Left lobe of liver (tissue), 2 donors: ENCODE data around the gene C1orf210. TPM values are rescaled to one million over a fixed set of nuclear protein-coding genes. Genes with fewer than 3 reads are reported as not detected.

Experiments
- ATAC-seq: fragments of 200-7000 bp; cut with Tn5 transposase; one replicate; pipeline ENCODE4 v1.9.1; 2020; ENCODE audit warnings: mild to moderate bottlenecking, moderate library complexity
- DNase-seq: peaks from one replicate; pipeline ENCODE4 v3.0.0-alpha.2; 2020; ENCODE audit warnings: low spot score
- total RNA-seq: library from RNA; stranded (reverse); gene quantifications from one replicate; pipeline ENCODE4 v1.2.1, GENCODE V29; 2021
- donor health status: DM: no; HTN: no; CAD: no; lungs with moderate emphysema.
- donor health status: DM: no; HTN: yes; CAD: no.

Gene C1orf210
- total RNA-seq, 1 donor from 2014 or later = 2.6 TPM

DNA sequence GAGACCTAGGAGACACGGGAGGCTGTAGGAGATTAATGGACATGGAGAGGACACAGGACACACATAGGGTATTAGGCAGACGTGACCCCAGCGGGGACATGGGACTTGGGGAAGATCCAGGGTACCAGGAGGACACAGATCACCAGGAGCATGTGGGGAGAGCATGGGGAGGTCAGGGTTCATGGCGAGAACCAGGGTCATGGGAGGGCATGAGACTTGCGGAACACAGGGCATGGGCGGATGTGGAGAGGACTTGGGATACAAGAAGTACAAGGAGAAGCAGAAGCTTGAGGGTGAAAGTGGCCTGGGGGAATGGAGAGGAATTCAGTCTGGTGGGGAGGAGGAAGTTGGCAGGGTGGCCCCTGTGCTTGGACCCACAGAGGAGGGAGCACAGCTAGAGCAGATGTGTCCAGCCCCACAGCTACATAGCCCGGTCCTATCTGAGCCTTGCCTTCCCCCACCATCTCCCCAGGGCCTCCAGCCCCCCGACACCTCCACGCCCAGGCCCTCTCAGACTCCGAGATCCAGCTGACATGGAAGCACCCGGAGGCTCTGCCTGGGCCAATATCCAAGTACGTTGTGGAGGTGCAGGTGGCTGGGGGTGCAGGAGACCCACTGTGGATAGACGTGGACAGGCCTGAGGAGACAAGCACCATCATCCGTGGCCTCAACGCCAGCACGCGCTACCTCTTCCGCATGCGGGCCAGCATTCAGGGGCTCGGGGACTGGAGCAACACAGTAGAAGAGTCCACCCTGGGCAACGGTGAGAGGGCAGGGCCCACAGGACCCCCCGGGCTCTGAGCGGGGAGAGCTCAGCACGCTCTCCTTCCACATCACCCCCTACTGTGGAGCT, 27.5 kb upstream of the C1orf210 start:
- DNase-seq (peak; percentile 93), ATAC-seq (peak; percentile 84)

DNA sequence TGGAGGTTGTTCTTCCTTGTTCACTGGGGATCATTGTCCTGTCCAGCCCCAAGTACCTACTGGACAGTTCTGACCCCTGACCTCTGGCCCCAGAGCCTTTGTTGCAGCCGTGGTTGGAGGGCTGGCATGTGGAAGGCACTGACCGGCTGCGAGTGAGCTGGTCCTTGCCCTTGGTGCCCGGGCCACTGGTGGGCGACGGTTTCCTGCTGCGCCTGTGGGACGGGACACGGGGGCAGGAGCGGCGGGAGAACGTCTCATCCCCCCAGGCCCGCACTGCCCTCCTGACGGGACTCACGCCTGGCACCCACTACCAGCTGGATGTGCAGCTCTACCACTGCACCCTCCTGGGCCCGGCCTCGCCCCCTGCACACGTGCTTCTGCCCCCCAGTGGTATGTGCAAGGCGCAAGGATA, 26.8 kb upstream of the C1orf210 start:
- ATAC-seq = peak; percentile 61
- DNase-seq = peak; percentile 62

DNA sequence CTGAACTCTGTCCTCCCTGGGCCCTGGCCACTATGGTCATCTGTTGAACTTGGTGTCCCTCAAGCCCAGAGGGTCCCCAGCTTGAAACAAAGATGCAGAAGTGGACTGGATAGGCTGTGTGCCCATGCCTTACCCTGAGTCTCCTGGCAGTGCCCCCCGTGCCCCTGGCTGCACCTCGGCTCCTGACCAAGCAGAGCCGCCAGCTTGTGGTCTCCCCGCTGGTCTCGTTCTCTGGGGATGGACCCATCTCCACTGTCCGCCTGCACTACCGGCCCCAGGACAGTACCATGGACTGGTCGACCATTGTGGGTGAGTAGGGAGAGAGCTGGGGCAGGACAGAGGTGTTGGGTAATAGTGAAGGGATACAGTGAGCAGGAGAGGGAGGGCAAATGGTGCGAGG, 26.1 kb upstream of the C1orf210 start:
- ATAC-seq (no peak), DNase-seq (no peak)

DNA sequence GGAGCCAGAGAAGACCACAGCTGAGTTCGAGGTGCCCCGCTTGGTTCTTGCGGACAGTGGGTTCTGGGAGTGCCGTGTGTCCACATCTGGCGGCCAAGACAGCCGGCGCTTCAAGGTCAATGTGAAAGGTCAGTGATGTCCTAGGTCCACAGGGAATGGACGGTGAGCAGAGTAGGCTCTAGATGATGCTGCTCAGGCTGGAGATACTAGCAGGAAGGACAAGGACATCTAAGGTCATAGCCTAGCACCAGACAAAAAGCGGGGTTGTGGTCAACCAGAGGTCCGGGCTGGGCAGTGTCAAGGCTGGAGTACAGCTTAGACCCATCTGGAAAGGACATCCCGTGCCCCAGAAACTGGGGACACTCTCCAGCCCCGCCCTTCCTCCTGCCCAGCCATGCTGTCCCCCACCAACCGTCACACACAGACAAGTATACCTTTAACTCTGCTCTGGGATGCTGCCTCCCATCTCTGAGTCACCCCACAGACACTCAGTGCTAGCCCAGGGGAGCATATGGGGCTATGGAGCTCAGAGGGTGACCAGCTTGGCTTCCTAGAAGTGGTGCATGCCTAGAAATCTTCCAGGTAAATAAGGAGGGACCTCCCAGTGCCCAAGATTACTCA, 24.1 kb upstream of the C1orf210 start:
- DNase-seq = no peak
- no peak for ATAC-seq

DNA sequence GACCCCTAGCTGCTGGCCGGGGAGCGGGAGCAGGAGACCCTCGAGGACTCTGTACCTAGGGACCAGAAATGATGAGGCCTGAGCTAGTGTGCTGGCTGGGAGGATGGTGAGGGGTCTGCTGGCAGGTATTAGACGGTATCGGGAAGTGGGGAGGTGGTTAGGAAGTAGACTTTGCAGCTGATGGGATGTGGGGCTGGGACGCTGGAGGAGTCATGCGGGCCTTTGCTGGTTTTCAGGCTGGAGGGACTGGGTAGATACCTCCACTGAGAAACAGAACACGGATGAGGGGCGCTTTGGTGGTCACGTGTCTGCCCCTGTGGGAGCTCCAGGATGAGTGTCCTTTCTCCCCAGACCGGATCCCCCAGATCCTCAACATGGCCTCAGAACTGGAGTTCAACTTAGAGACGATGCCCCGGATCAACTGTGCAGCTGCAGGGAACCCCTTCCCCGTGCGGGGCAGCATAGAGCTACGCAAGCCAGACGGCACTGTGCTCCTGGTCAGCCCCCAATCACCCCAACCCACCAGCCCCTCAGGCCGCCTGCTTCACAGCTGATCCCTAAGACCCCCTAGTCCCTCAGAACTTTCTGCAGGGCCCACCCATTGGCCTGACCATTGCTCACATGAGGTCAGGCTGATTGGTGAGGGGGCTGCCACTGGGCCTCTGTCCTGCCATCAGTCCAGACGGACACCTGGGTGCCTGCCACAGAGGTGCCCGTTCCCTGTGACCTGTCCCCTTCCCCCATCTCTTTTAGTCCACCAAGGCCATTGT, 23.4 kb upstream of the C1orf210 start:
- ATAC-seq (no peak), DNase-seq (no peak)

DNA sequence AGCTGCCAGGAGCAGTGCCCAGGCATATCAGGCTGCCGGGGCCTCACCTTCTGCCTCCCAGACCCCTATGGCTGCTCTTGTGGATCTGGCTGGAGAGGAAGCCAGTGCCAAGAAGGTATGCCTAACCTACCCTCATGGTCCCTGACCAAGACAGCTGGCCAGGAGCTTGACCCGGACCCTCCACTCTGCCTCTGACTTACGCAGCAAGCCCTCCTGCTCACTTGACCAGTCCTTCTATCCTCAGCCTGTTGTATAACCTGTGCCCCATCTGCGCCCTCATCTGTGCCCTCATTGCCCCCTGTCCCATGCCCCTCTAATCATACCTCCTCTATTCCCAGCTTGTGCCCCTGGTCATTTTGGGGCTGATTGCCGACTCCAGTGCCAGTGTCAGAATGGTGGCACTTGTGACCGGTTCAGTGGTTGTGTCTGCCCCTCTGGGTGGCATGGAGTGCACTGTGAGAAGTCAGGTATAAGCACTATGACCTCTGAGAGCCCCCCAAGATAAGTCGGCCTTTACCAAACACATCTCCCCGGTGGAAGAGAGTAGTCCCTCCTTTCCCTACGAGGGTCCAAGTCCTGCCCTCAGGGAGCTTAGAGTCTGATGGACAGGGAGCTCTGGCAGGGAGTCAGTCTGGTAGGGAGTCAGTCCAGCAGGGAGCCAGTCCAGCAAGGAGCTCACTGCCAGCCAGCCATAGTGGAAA, 22.2 kb upstream of the C1orf210 start:
- no peak for DNase-seq
- ATAC-seq = no peak

DNA sequence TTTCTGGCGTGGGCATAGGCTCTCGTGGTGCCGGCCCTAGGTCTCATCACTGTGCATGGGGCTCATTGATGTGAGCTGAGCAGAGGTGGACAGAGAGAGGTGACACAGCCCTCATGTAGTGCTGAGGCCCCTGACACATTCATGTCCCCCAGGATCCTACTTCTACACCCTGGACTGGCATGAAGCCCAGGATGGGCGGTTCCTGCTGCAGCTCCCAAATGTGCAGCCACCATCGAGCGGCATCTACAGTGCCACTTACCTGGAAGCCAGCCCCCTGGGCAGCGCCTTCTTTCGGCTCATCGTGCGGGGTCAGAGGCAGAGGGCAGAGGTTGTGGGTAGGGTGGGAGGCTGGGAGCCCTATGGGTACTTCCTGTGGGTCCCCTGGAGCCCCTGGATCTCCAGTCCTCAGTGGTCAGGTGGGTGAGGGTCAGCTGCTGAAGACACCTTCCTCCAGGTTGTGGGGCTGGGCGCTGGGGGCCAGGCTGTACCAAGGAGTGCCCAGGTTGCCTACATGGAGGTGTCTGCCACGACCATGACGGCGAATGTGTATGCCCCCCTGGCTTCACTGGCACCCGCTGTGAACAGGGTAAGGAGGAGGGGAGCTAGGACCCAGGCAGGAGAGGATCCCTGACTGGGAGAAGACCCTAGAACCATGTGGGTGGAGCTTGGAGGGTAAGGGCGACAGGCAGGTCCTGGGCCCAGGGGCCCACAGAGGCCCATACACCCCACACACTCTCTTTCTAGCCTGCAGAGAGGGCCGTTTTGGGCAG, 21.5 kb upstream of the C1orf210 start:
- no peak for DNase-seq
- peak; percentile 16 for ATAC-seq

DNA sequence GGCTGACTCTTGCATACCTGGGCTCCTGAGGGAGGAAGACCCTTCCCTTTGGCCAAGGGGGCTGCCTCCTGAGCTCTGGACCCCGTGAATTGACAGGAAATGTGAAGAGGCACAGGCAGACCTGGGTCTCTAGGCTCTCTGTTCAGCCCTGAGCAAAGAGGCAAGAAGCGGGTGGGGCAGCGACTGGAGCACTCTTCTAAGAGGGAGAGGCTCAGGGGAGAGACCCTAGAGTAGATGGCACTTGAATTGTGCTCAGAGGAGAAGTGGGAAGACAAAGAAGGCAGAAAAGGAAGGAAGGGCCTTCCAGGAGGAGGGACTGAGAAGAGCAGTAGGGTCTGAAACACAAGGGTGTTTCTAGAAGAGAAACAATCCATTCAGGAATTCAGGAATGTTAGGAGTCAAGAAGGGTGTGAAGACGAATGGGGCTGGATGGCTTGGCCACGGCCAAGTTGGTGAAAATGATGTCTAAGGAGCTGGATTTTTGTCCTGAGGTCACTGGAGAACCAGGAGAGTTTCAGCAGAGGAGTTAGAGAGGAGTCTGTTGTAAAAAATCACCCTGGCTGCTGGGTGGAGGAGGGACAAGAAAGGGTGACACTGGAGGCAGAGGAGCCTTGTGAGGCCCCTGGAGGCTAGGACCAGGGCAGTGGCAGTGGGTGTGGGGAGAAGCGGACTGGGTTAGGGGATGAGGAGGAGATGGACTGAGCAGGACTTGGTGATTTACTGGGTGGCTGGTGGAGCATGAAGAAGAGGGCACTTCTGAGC, 20.7 kb upstream of the C1orf210 start:
- DNase-seq (no peak), ATAC-seq (no peak)

DNA sequence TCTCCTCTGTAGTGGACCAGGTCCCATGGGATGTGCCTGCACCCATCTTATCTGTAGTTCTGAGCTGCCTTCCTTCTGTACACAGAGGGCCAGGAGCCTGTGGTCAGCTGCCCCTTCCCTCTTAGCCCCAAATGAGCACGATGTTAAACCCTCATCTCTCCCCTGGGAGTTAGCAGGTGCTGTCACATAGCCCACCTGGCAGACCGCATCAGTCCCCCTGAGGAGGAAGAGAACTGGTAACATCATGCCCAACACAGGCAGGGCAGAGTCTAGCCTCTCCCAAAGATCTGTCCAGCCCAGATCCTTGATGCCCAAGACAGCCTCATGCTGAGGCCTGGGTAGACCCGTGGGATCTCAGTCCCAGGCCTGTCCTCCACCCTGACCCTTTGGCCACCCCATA, 20.1 kb upstream of the C1orf210 start:
- ATAC-seq (no peak), DNase-seq (no peak)

DNA sequence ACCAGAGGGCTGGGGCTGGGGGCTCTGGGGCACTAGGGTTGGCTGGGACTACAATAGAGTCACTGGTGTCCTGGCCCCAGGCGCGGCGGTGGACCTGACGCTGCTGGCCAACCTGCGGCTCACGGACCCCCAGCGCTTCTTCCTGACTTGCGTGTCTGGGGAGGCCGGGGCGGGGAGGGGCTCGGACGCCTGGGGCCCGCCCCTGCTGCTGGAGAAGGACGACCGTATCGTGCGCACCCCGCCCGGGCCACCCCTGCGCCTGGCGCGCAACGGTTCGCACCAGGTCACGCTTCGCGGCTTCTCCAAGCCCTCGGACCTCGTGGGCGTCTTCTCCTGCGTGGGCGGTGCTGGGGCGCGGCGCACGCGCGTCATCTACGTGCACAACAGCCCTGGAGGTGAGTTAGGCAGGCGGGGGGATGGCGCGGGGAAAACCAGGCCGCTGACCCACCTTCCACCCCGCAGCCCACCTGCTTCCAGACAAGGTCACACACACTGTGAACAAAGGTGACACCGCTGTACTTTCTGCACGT, 19.5 kb upstream of the C1orf210 start:
- ATAC-seq = no peak
- no peak for DNase-seq

DNA sequence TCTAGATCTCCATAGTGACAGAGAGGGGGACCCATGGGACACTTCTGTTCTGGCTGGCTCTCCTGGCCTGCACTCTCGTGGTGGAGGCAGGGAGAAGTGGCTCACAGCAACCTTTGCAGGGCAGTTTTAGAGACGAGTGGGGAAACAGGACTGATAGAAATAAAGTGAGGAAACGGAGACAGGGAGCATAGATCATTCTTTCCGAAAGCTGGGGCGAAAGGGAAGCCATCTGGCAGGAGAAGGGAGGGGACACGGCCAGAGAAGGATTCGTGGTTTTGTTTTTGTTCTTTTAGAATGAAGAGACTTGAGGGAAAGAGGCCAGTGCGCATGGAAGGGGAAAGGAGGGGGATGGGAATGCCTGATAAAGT, 18.9 kb upstream of the C1orf210 start:
- no peak for DNase-seq
- peak; percentile 44 for ATAC-seq

DNA sequence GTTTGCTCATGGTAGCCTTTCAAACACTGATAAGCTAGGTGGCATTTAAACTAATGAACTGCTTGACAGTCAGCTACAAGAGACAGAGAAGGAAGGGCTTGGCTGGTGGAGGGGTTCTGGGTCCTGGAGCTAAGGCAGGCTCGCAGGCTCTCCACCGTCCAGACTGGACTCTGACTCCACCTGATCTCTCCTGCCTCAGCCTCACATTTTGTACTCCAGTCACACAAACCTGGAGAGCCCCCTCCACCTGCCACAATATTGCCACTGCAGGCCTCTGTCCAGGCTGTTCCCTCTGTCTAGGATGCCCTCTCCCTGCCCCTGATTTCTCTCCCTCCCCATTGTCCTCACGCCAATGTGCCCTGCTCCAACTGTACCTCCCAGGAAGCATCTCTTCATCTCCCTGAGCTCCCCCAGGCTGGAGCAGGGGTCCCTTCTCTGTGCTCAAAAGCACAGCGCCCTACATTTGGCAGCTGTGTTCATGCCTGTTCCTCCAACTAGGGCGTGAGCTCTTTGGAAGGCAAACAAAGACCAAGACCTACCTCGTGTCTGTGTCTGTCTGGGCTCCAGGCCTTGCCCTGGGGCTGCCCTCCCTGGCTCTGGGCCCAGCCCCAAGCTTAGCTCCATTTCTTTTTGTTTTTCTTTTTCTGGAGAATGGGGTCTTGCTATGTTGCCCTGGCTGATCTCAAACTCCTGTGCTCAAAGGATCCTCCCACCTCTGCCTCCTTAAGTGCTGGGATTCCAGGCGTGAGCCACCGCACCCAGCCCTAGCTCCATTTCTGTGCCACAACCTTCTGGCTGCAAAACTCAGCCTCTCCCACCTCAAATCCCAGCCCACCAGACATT, 18.3 kb upstream of the C1orf210 start:
- ATAC-seq = peak; percentile 88
- peak; percentile 64 for DNase-seq

DNA sequence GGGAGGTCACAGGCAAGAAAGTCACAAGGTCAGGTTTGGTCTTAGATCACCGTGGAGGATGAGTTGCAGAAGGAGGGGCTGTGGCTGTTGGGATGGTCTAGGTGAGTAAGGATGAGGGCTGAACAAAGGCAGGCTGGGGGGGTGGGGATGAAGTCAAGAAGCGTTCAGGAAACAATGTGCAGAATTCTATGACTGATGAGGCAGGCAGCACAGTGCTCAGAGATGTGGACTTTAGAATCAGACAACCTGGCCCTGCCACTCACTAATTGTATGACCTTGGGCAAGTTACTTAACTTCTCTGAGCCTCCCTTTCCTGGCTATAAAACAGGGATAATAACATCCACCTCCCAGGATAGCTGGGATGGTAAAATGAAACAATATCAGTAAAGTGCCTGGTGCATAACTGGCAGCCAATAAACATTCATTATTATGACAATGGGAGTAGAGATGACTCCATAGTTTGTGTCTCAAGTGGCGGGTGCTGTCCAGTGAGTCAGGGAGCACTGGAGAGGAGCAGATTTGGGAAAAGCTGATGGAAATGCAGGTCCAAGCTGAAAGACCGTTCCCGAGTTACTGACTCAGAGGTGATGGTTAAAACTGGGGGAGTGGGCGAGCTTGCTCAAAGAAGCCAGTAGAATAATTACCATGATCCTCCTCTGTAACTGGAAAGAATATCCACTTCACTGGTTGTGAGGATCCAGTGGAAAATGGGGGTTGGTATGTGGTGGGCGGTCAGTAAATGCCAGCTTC, 17.5 kb upstream of the C1orf210 start:
- ATAC-seq = no peak
- DNase-seq = no peak

DNA sequence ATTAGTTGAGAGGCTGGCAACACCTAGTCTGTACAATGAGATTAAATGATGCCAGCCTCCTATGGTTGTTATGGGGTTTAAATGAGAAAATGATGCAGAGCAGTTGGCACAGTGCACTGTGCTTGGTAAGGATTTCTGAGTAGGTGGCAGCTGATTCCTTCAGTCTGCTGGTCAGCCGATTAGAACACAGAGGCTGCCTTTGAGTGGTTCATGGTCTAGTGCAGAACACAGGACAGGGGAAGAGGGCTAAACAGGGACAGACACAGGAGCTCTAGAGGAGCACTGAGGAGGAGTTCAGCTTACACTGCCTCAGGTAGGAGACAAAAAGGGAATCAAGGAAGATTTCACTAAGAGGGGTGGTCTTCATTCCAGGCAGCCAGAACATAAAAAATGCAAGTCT, 16.8 kb upstream of the C1orf210 start:
- no peak for DNase-seq
- no peak for ATAC-seq

DNA sequence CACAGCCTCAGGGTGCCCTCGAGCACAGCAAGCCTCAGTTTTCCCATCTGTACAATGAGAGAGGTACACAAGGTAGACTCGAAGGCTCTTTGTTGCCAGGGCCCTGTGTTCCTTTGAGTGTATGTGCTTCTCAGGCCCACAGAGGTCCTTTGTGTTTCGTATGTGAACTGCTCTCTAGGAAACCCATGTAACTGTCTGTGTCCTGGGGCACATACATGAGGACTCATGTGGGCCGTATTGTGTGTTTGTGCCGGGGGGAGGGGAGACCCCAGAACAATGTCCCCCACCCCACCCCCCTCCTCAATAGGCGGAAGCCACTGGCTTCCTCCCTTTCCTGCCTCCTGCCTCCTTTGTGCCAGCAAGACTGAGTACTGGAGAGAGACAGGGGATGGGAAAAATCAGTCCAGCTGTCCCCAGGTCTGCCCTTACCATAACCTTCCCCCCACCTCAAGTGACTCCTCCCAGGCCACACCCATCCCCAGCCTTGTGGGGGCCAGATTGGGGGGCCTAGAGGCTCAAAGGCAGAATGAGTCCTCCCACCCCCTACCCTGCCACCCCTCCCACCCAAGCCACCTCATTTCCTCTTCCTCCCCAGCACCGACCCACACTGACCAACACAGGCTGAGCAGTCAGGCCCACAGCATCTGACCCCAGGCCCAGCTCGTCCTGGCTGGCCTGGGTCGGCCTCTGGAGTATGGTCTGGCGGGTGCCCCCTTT, 15.2 kb upstream of the C1orf210 start, which contains the start of gene TIE1:
Gene TIE1, plus strand, starts transcription at position 605 of the 717 bp plus-strand sequence. Its CDS starts 90 bp downstream, at position 695.
- DNase-seq (no peak), ATAC-seq (peak; percentile 37)

DNA sequence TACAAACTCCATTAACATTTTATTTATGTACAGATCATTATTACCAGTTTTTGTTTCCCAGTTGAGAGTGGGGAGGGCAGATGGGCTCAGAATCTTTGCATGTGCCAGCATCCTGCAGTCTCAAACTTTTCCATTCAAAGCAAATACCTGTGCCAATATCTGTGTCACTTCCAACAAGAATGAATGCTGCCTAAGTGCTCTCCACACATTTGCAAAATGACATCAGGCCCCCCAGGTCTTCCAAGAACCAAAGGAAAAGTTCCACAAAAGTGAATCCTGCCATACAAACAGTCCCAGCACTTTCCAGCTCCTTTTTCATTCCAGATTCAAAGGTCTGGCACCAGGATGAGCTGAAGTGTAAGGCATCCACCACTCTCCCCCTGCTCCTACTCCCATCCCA, 13.7 kb upstream of the C1orf210 start:
- ATAC-seq = no peak
- no peak for DNase-seq

DNA sequence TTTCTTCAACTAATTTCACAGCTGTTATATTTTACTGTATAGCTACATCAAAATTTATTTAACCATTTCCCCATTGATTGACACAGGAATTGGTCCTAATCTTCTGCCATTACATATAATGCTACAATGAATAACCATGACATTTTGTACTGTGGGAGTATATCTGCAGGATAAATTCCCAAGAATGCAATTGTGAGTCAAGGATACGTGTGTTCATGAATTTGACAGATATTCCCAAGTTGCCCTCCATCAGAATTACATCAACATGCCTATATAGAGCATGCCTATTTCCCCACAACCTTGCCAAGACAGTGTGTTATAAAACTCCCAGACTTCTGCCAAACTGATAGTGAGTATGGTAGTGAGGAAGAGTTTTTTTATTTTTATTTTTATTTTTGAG, 12.7 kb upstream of the C1orf210 start:
- no peak for DNase-seq
- ATAC-seq = no peak
